A673 (cell line): ENCODE measurements around the gene NMB. TPM values are rescaled to one million over a fixed set of nuclear protein-coding genes. Genes with fewer than 3 reads are reported as not detected.

ENCODE experiments used
- BruUV-seq: library from RNA; stranded (reverse); fragments of 400-500 nt; replicated peaks from 2 replicates; lab custom pipeline; 2021; lab: Mats Ljungman, UMichigan
- CTCF ChIA-PET: fragments of 300-600 bp; sonication (Branson Sonifier 250); formaldehyde crosslinking; loops from one replicate; lab custom pipeline; 2022; ENCODE audit warnings: antibody characterized with exemption; lab: Charles Lee
- POLR2A ChIA-PET: fragments of 300-600 bp; sonication (Branson Sonifier 250); formaldehyde crosslinking; loops from one replicate; lab custom pipeline; 2022; ENCODE audit warnings: antibody characterized with exemption; ENCODE audit not compliant: low non-redundant PET; lab: Charles Lee
- DNase-seq: peaks from one replicate; pipeline ENCODE4 v3.0.0-alpha.2; 2015; ENCODE audit warnings: low spot score
- H3K27ac ChIP-seq: fragments of 200-600 bp; sonication (generic); 2 replicates; pipeline ENCODE4 v1.5.1; 2016; ENCODE audit warnings: mixed run types, low read depth, mild to moderate bottlenecking, mixed read lengths, antibody characterized with exemption, low read length; ENCODE audit not compliant: poor library complexity, severe bottlenecking
- H3K27me3 ChIP-seq: fragments of 200-600 bp; sonication (generic); replicated peaks from 2 replicates; pipeline ENCODE4 v1.6.1; 2017; ENCODE audit warnings: mixed run types, low read depth, mild to moderate bottlenecking, mixed read lengths, antibody characterized with exemption, low read length; ENCODE audit not compliant: insufficient read depth, poor library complexity
- H3K36me3 ChIP-seq: fragments of 200-600 bp; sonication (generic); 2 replicates; pipeline ENCODE4 v1.6.1; 2016; ENCODE audit warnings: mixed run types, mild to moderate bottlenecking, mixed read lengths, antibody characterized with exemption, low read length; ENCODE audit not compliant: insufficient read depth, poor library complexity, severe bottlenecking
- H3K4me1 ChIP-seq: fragments of 200-600 bp; sonication (generic); 2 replicates; pipeline ENCODE4 v1.6.1; 2017; ENCODE audit warnings: mixed run types, mild to moderate bottlenecking, mixed read lengths, antibody characterized with exemption, low read length; ENCODE audit not compliant: insufficient read depth, poor library complexity, severe bottlenecking
- H3K4me3 ChIP-seq: fragments of 200-600 bp; sonication (generic); 2 replicates; pipeline ENCODE4 v1.5.1; 2016; ENCODE audit warnings: low read depth, mixed run types, mild to moderate bottlenecking, mixed read lengths, low read length; ENCODE audit not compliant: poor library complexity, severe bottlenecking
- H3K9me3 ChIP-seq: fragments of 200-600 bp; sonication (generic); 2 replicates; pipeline ENCODE4 v1.6.1; 2016; ENCODE audit warnings: mixed run types, low read depth, mild to moderate bottlenecking, mixed read lengths, antibody characterized with exemption, low read length; ENCODE audit not compliant: poor library complexity, severe bottlenecking
- EZH2 ChIP-seq: fragments of 200-600 bp; sonication (generic); IDR thresholded peaks from 2 replicates; pipeline ENCODE4 v1.6.1; 2017; ENCODE audit warnings: borderline replicate concordance, low read depth, mild to moderate bottlenecking, mixed read lengths, antibody characterized with exemption, low read length; ENCODE audit not compliant: poor library complexity, severe bottlenecking
- intact Hi-C: fragments of 100-400 bp; cut with micrococcal nuclease; formaldehyde crosslinking; loops from one replicate; pipeline ENCODE4 v1.10.0; 2022; ENCODE audit not compliant: unreplicated experiment
- total RNA-seq: library from RNA; stranded (reverse); gene quantifications from 2 replicates; pipeline ENCODE4 v1.2.3, GENCODE V29; 2021
- TF ChIP-seq, protein P1 (sequence below): fragments of 300-800, 200-600 bp; sonication (generic); conservative IDR thresholded peaks from 2 replicates; pipeline ENCODE4 v1.5.1; 2017; ENCODE audit warnings: low read depth, mild to moderate bottlenecking, antibody characterized with exemption, low read length, moderate library complexity, mixed read lengths

Gene NMB
- total RNA-seq, 1 experiment from 2014 or later = 15.1 TPM

DNA sequence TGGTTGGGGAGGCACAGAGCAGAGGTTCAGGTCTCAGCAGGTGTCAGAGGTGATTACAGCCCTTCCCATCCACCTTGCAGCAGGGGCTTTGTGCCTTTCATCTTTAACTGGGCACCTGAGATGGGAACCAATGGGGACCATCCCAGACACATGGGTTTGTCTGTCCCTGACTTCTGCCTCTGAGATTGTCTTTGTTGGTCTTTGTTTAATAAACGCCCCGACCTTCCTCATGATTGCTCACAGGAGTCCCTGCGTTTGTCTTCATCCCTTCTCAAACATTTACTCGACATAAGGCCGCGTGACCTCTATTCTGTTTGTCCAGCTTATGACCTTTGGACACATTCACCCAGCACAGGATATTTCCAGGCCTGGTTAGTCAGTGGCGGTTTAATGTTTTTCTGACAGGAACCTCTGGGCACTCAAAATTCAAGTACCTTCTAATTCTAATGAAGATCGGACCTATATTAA is 51.3 kb downstream of the NMB start:
- intact Hi-C loops = no loop called here
- CTCF ChIA-PET = interaction anchor here (1.1 kb wide), 1 partner anchor 19 kb away, joined by 6 read pairs; no protein-coding TSS in a partner anchor
- POLR2A ChIA-PET = no interaction called here
- BruUV-seq = no TSS peak
- Histone ChIP-seq H3K9me3 (no peaks in the 10 kb centered on the region), H3K36me3 (peaks cover 18% of the 10 kb centered on the region), H3K27me3 (no peaks in the 10 kb centered on the region), H3K27ac (no peak overlapping the region), H3K4me3 (no peak overlapping the region), H3K4me1 (peaks cover 7% of the 10 kb centered on the region)
- no peak for TF ChIP-seq EZH2
- TF ChIP-seq, protein P1, sequence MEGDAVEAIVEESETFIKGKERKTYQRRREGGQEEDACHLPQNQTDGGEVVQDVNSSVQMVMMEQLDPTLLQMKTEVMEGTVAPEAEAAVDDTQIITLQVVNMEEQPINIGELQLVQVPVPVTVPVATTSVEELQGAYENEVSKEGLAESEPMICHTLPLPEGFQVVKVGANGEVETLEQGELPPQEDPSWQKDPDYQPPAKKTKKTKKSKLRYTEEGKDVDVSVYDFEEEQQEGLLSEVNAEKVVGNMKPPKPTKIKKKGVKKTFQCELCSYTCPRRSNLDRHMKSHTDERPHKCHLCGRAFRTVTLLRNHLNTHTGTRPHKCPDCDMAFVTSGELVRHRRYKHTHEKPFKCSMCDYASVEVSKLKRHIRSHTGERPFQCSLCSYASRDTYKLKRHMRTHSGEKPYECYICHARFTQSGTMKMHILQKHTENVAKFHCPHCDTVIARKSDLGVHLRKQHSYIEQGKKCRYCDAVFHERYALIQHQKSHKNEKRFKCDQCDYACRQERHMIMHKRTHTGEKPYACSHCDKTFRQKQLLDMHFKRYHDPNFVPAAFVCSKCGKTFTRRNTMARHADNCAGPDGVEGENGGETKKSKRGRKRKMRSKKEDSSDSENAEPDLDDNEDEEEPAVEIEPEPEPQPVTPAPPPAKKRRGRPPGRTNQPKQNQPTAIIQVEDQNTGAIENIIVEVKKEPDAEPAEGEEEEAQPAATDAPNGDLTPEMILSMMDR = no peak
- no peak for DNase-seq

DNA sequence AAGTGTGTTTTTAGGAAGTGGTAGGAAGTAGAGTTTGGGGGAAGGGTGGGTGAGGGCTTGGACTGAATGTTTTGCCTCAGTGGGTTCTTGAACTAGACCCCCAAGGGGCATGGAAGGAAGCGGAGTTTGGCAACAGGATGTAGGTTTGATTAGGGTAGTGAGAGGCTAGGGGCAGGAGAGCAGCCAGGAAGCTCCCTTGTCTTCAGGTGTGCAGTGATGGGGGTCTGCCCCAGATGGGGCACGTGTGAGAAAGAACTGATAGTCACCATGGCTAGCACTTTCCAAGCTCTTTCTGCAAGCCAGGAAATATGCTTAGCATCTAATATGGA is 52.5 kb downstream of the NMB start:
- H3K36me3 ChIP-seq = peaks cover 18% of the 10 kb centered on the region
- no peak overlapping the region for H3K27ac ChIP-seq
- H3K27me3 ChIP-seq = no peaks in the 10 kb centered on the region
- H3K4me1 ChIP-seq = peaks cover 10% of the 10 kb centered on the region
- DNase-seq = no peak
- POLR2A ChIA-PET = no interaction called here
- no peaks in the 10 kb centered on the region for H3K9me3 ChIP-seq
- CTCF ChIA-PET = no interaction called here
- no TSS peak for BruUV-seq
- TF ChIP-seq EZH2 = no peak
- TF ChIP-seq, protein P1 = no peak
- no peak overlapping the region for H3K4me3 ChIP-seq
- intact Hi-C loops = no loop called here

Other genes with a start within 250 kb of the NMB start
- 15.2 and 22.0 TPM in 2 replicates for gene ZSCAN2, start 57.2 kb downstream of the NMB start, total RNA-seq
- gene WDR73, start 3.9 kb downstream of the NMB start, total RNA-seq = 42.4 and 43.6 TPM in 2 replicates
- 104 and 106 TPM in 2 replicates for gene SEC11A, start 57.9 kb upstream of the NMB start, total RNA-seq
- 32.9 and 37.2 TPM in 2 replicates for gene ZNF592, start 90.4 kb upstream of the NMB start, total RNA-seq
- 0.67 and 0.70 TPM in 2 replicates for gene ALPK3, start 159.2 kb upstream of the NMB start, total RNA-seq
- not detected in 2 replicates for gene SLC28A1, start 226.5 kb upstream of the NMB start, total RNA-seq